Activated T-helper 17 cell treated with anti-CD3 and anti-CD28 coated beads, Interleukin-2, amount 50 U/mL, for 72 hours (primary cell): ENCODE measurements around the gene RRAGD. TPM values are rescaled to one million over a fixed set of nuclear protein-coding genes. Genes with fewer than 3 reads are reported as not detected.
A peak's percentile ranks its signal among the peaks of the same experiment; 100 is the strongest.

Experiments used
- ATAC-seq: fragments of 150-1000 bp; cut with Tn5 transposase; replicated peaks from 2 replicates; pipeline ENCODE4 v1.10.0; 2021; ENCODE audit warnings: mild to moderate bottlenecking, moderate library complexity
- H3K27ac Mint-ChIP-seq: one replicate; pipeline ENCODE4 v1.8.0; 2022; ENCODE audit warnings: mixed read lengths
- H3K27me3 Mint-ChIP-seq: one replicate; pipeline ENCODE4 v1.8.0; 2022; ENCODE audit warnings: mixed read lengths
- H3K36me3 Mint-ChIP-seq: one replicate; pipeline ENCODE4 v1.8.0; 2022; ENCODE audit warnings: low read depth, mild to moderate bottlenecking, mixed read lengths
- H3K4me1 Mint-ChIP-seq: one replicate; pipeline ENCODE4 v1.8.0; 2022; ENCODE audit warnings: mixed read lengths
- H3K4me3 Mint-ChIP-seq: one replicate; pipeline ENCODE4 v1.8.0; 2022; ENCODE audit warnings: mild to moderate bottlenecking, mixed read lengths
- H3K9me3 Mint-ChIP-seq: one replicate; pipeline ENCODE4 v1.8.0; 2022; ENCODE audit warnings: mixed read lengths
- total RNA-seq, 2 donors: library from RNA; stranded (reverse); gene quantifications; one replicate each; pipeline ENCODE4 v1.2.3, GENCODE V29; 2022

RRAGD gene, protein sequence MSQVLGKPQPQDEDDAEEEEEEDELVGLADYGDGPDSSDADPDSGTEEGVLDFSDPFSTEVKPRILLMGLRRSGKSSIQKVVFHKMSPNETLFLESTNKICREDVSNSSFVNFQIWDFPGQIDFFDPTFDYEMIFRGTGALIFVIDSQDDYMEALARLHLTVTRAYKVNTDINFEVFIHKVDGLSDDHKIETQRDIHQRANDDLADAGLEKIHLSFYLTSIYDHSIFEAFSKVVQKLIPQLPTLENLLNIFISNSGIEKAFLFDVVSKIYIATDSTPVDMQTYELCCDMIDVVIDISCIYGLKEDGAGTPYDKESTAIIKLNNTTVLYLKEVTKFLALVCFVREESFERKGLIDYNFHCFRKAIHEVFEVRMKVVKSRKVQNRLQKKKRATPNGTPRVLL
- 10 to 100 TPM in 1 of 2 donors, 1 to 10 TPM in 1; 8.8 to 22.3 TPM for total RNA-seq

DNA sequence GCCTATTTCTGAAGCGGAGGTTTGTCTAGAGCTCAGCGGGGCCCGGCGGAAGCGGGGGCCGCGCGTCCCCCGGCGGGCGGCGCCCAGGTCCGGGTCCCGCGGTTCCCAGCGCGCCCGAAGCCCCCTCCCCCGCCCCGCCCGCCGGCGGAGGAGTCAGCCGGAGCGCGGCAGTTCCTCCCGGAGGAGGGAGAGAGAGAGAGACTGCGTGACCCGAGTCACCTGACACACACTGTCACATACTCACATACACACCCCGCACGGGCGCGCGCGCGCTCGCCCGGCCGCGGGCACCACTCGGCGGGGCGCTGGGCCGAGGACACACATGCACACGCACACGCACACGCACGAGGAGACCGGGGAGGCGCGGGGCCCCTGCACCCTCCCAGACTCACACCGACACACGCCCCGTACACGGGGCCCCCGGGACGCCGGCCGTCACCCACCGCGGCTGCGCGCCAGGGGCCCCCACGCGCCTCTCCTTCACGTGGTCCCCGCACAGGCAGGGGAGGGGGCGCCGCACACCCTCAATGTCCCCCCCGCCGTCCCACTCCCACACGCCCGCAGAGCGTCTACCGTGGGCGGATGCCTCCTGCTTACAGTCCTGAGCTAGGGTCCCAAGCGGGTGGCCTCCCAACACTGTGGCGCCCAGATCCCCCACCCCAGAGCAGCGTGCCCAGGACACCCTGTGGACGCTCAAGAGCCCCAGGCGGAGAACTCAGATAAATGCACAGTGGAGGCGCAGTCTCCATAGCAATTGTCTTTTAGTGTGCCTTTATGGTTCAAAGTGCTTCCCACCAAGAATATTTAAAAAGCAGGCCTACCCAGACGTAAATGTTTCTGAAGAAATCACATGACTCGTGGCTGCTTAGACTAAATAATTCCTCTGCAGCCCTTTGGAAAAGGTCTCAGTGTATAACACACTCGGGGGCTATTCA lies at the start of gene RRAGD:
RRAGD (minus strand) TSS at position 203 of the 935 bp plus-strand sequence. CDS start 280 bp downstream, outside the sequence.
- Mint-ChIP-seq H3K36me3 (no peaks in the 10 kb centered on the region), H3K9me3 (no peaks in the 10 kb centered on the region), H3K4me3 (peak within 1 kb of the TSS; percentile 90), H3K4me1 (no peaks in the 10 kb centered on the region), H3K27ac (peak within 1 kb of the TSS; percentile 79), H3K27me3 (peaks cover 17% of the 10 kb centered on the region)
- peak; percentile 90 for ATAC-seq

DNA sequence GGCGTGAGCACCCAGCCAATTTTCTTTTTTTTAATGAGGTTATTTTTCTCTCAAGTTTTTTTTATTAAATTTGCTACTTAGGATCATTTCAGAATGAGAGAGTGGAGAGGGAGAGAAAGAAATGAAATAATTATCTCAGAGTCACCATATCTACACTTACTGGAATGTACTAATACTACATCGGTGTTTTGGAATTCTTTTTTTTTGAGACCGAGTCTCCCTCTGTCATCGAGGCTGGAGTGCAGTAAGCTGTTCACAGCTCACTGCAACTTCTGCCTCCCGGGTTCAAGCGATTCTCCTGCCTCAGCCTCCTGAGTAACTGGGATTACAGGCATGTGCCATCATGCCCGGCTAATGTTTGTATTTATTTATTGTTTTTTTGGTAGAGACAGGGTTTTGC lies 48.6 kb upstream of the RRAGD start:
- H3K27me3 Mint-ChIP-seq, result no peaks in the 10 kb centered on the region

DNA sequence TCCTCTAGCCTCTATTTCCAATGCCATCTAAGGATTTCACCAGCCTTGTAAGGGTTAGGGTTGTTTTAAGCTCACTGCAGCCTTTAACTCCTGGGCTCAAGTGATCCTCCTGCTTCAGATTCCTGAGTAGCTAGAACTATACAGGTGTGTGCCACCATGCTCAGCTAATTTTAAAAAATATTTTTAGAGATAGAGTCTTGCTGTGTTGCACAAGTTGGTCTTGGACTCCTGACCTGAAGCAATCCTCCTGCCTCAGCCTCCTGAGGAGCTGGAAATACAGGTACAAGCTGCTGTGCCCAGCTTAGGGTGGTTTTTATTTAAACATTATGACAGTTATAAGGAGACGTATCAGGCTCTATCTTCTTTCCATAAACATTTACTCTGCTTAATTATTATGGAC lies 47.4 kb upstream of the RRAGD start:
- Mint-ChIP-seq H3K36me3 (no peaks in the 10 kb centered on the region), H3K27ac (no peak overlapping the region), H3K4me3 (no peak overlapping the region), H3K9me3 (no peaks in the 10 kb centered on the region), H3K4me1 (no peaks in the 10 kb centered on the region), H3K27me3 (no peaks in the 10 kb centered on the region)
- ATAC-seq, result no peak

More for the DNA sequence above, 48.6 kb upstream of the RRAGD start:
- Mint-ChIP-seq H3K36me3 (no peaks in the 10 kb centered on the region), H3K4me1 (no peaks in the 10 kb centered on the region), H3K27ac (no peak overlapping the region), H3K4me3 (no peak overlapping the region), H3K9me3 (no peaks in the 10 kb centered on the region)
- ATAC-seq, result no peak

DNA sequence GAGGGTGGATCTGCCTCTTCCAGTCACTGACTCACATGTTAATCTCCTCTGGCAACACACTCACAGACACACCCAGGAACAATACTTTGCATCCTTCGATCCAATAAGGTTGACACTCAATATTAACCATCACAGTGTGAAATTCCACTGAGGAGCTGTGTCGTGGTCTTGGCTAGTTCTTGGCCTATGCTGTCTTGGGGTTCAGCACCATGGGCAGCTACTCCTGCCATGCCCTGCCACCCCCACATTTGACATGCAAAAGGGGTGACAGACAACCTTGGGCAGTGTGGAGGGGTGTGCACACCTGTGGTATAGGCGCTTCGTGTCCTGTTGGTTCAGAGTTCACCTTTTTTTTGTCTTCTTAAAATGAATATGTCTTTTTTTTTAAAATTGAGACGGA lies 46.6 kb upstream of the RRAGD start:
- Mint-ChIP-seq H3K4me1 (no peaks in the 10 kb centered on the region), H3K27me3 (no peaks in the 10 kb centered on the region), H3K4me3 (no peak overlapping the region), H3K27ac (no peak overlapping the region), H3K9me3 (no peaks in the 10 kb centered on the region), H3K36me3 (no peaks in the 10 kb centered on the region)
- no peak for ATAC-seq

DNA sequence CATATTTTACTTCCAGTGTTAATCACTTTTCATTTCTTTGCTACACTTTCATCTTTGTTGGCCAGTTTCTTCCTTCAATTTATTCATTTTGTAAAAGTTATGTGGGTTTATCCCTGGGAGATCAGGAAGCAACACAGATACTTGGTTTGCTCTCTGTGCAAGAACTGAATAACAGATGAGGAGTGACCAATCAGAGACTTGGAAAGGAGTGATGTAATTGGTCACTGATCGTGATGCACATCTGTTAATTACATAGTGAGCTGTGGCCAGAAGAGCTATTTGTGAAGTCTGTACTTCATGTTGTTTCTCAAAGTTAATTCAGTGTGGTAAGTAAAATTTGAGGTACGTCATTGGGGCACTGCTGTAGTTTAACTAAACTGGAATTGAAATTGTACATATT lies 42.2 kb upstream of the RRAGD start:
- Mint-ChIP-seq H3K4me1 (no peaks in the 10 kb centered on the region), H3K36me3 (no peaks in the 10 kb centered on the region), H3K27me3 (no peaks in the 10 kb centered on the region), H3K27ac (no peak overlapping the region), H3K9me3 (no peaks in the 10 kb centered on the region), H3K4me3 (no peak overlapping the region)
- ATAC-seq, result no peak

DNA sequence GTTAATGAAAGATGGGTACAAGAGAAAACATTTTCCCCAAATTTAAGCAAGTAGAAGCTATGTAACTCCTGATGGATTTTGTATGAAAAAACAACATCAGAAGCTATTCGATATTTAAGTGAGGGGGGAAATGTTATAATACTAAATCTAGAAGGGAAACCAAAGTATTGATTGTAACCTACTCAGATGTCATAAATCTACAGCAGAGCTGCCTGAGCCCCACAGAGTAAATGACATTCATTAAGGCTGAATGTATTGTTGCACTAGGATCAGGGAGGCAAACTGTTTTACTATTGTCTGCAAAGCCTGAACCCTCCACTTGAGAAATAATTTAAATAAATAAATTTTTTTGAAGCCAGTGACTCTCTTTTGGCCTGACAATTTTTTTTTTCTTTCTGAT lies 40.2 kb upstream of the RRAGD start:
- no peak for ATAC-seq
- Mint-ChIP-seq H3K4me3 (no peak overlapping the region), H3K27ac (no peak overlapping the region), H3K36me3 (no peaks in the 10 kb centered on the region), H3K9me3 (no peaks in the 10 kb centered on the region), H3K27me3 (no peaks in the 10 kb centered on the region), H3K4me1 (no peaks in the 10 kb centered on the region)

DNA sequence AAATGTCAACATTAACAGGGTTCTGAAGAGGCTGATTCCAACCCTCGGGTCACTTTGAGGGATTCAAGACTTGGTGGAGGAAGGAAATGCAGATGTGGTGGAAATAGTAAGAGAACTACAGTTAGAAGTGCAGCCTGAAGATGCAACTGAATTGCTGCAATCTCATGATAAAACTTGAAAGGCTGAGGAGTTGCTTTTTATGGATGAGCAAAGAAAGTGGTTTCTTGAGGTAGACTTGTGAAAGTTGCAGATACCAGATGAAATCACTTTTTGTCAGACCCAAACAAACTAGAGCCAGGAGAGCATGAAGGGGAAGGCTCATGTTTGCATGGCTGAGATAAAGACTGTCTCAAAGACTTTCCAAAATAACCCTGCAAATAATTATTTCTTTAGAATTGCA lies 37.1 kb upstream of the RRAGD start:
- Mint-ChIP-seq H3K27me3 (no peaks in the 10 kb centered on the region), H3K27ac (no peak overlapping the region), H3K9me3 (no peaks in the 10 kb centered on the region), H3K4me3 (no peak overlapping the region), H3K4me1 (no peaks in the 10 kb centered on the region), H3K36me3 (no peaks in the 10 kb centered on the region)
- ATAC-seq, result no peak

DNA sequence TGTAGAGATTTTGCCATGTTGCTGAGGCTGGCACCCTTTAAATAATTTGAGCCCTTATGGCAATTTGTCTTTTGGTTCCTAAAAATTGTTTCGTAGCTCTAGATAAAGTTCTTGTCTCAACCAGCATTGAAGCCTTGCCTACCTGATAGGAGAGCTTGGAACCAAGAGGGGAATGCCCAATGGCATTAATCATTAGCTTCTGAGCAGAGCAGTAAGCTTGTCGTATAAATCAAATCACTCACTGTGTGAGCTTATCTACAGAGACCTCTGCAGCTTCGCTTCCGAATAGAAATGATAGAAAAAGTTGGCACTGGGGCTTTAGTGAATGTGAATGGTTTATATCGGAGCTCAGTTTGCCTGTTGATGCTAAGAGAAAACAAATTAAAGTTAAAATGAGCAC lies 31.6 kb upstream of the RRAGD start:
- Mint-ChIP-seq H3K36me3 (no peaks in the 10 kb centered on the region), H3K27ac (no peak overlapping the region), H3K4me3 (no peak overlapping the region), H3K27me3 (no peaks in the 10 kb centered on the region), H3K9me3 (no peaks in the 10 kb centered on the region), H3K4me1 (no peaks in the 10 kb centered on the region)
- no peak for ATAC-seq

DNA sequence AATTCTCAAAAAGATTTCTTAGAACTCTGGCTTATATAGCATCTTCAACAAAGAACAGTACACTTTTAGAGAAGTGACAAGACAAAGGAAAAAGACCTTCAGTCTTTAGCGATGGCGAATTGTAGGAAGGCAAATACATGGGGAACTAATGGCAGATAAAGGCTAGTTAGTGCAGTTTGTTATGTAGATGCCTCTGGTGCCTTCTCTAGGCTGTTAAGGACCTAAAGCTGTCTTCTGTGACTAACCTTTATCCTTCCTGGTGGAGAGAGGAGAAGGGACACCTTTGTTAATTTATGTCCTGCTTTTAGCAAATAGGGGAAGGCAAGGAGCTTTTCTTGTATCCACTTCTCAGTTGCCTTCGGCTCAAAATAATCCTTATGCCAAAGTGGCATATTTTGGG lies 28.1 kb upstream of the RRAGD start:
- Mint-ChIP-seq H3K27me3 (no peaks in the 10 kb centered on the region), H3K4me1 (no peaks in the 10 kb centered on the region), H3K4me3 (no peak overlapping the region), H3K27ac (no peak overlapping the region), H3K36me3 (no peaks in the 10 kb centered on the region), H3K9me3 (no peaks in the 10 kb centered on the region)
- no peak for ATAC-seq

DNA sequence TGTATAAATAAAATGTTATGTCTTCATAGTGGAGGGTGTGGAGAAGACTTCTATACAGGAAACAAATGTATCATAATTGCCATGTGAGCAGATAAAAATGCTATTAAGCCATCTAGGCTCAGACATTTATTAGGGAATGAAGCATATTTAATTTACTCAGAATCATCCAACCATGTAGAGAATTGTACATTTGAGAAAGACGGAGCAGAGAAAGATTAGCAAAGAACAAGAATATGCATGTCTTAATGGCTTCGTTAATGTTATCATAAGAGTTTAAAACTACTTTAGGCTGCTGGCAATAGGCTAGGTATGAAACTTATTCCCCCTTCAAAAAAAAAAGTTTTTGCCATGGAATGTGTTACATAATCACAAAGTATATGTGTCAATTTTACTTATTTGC lies 26.9 kb upstream of the RRAGD start:
- no peaks in the 10 kb centered on the region for H3K27me3 Mint-ChIP-seq
- H3K4me3 Mint-ChIP-seq, result no peak overlapping the region
- ATAC-seq, result no peak
- no peak overlapping the region for H3K27ac Mint-ChIP-seq
- H3K36me3 Mint-ChIP-seq, result no peaks in the 10 kb centered on the region
- H3K9me3 Mint-ChIP-seq, result no peaks in the 10 kb centered on the region
- H3K4me1 Mint-ChIP-seq, result no peaks in the 10 kb centered on the region

DNA sequence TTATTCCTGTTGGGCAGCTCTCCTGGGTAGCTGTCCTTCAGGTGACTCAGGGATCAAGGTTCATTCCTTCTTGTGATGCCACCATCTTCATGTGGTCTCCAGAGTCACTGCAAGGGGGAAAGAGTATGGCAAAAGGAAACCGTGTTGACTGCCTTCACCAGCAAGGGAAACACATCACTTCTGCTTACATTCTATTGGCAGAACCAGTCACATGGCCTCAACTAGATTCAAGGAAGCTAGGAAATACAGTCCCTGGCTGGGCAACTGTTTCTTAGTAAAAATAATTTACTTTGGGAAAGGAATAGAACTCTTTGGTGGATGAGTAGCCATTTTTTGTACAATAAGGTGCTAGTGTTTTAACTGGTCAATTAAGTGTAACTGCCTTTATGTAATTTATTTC lies 26.2 kb upstream of the RRAGD start:
- H3K27me3 Mint-ChIP-seq, result no peaks in the 10 kb centered on the region
- H3K4me3 Mint-ChIP-seq, result no peak overlapping the region
- peak; percentile 45 for ATAC-seq
- no peaks in the 10 kb centered on the region for H3K4me1 Mint-ChIP-seq
- no peaks in the 10 kb centered on the region for H3K9me3 Mint-ChIP-seq
- H3K36me3 Mint-ChIP-seq, result no peaks in the 10 kb centered on the region
- no peak overlapping the region for H3K27ac Mint-ChIP-seq

DNA sequence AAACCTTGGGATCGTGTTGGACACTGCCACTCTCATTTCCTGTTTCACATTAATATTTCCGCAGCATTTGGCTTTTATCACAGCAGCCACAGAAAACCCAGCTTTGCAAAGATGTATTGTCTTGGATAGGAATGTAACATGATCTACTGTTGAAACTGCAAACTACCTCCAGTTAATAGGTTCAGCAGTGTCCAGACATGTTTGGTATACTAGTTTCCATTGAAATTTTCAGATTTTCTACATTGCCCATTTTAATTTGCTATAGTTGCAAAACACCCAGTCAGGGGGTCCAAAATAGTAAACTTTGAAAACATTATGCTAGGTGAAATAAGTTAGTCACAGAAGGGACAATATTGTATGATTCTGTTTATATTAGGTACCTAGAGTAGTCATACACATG lies 24.2 kb upstream of the RRAGD start:
- Mint-ChIP-seq H3K27ac (no peak overlapping the region), H3K36me3 (no peaks in the 10 kb centered on the region), H3K4me3 (no peak overlapping the region), H3K27me3 (no peaks in the 10 kb centered on the region), H3K4me1 (no peaks in the 10 kb centered on the region), H3K9me3 (no peaks in the 10 kb centered on the region)
- ATAC-seq, result no peak

DNA sequence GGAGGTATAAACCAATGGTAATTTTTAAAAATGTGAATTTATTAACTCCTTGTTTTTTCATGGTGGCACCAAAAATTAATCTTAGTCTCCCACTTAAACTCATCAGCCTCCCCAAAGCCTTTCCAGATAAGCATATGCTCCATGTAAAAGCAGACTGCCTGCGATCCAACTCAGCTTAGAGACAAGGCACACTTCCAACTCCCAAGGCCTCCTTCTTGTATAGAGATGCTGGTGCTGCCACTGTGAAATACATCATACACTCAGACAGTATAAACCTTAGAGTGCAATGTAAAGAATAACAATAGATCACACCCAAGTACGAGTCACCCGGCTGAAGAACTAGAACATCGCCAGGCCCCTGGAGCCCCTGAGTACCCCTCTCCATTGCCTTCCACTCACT lies 22.9 kb upstream of the RRAGD start:
- no peaks in the 10 kb centered on the region for H3K9me3 Mint-ChIP-seq
- no peak for ATAC-seq
- no peaks in the 10 kb centered on the region for H3K36me3 Mint-ChIP-seq
- H3K4me1 Mint-ChIP-seq, result no peaks in the 10 kb centered on the region
- no peak overlapping the region for H3K4me3 Mint-ChIP-seq
- no peak overlapping the region for H3K27ac Mint-ChIP-seq
- H3K27me3 Mint-ChIP-seq, result no peaks in the 10 kb centered on the region

DNA sequence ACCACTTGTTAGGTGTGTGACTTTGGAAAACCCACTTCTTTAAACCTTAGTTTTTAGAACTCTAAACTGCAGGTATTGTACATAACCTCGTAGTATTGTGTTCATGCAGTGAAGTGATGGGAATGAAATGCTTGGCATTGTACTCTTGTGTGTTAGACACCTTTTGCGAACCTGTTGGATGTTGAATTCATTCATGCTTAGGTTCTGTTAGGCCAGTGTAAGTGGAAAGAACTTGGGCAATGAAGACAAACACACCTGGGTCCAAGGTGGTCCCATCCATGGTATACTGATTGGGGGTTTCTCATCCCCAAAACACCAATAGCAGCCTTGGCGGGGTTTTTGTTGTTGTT lies 22.1 kb upstream of the RRAGD start:
- ATAC-seq, result no peak
- Mint-ChIP-seq H3K4me3 (peak overlapping the region; percentile 77), H3K4me1 (no peaks in the 10 kb centered on the region), H3K36me3 (no peaks in the 10 kb centered on the region), H3K9me3 (no peaks in the 10 kb centered on the region), H3K27ac (no peak overlapping the region), H3K27me3 (no peaks in the 10 kb centered on the region)
